Panc1 (cell line): Measurements from ENCODE around the gene PLEKHA7.

Source experiments
- POLR2AphosphoS5 ChIP-seq: IDR thresholded peaks from 2 replicates; pipeline ENCODE4 v1.6.1; 2012; ENCODE audit warnings: mild to moderate bottlenecking, low read depth, low read length, moderate library complexity
- SIN3A ChIP-seq: IDR thresholded peaks from 2 replicates; pipeline ENCODE4 v1.6.1; 2012; ENCODE audit warnings: low read depth, mild to moderate bottlenecking, low read length, moderate library complexity, borderline replicate concordance; ENCODE audit not compliant: insufficient read depth
- TCF7L2 ChIP-seq: IDR thresholded peaks from 2 replicates; pipeline ENCODE4 v1.6.1; 2011; ENCODE audit warnings: mild to moderate bottlenecking, low read depth, low read length, inconsistent platforms
- TF ChIP-seq, protein P1 (sequence below): fragments of 450-650 bp; IDR thresholded peaks from 2 replicates; pipeline ENCODE4 v1.5.1; 2017; ENCODE audit warnings: mild to moderate bottlenecking
- TF ChIP-seq, protein P2 (sequence below), 2 experiments: IDR thresholded peaks; 2 replicates each; pipeline ENCODE4 v1.6.1; 2011 to 2012; ENCODE audit warnings: low read depth in 2 of 2, control low read depth in 1 of 2, low read length in 1 of 2, mild to moderate bottlenecking in 1 of 2, moderate library complexity in 1 of 2; ENCODE audit not compliant: insufficient read depth in 1 of 2

DNA sequence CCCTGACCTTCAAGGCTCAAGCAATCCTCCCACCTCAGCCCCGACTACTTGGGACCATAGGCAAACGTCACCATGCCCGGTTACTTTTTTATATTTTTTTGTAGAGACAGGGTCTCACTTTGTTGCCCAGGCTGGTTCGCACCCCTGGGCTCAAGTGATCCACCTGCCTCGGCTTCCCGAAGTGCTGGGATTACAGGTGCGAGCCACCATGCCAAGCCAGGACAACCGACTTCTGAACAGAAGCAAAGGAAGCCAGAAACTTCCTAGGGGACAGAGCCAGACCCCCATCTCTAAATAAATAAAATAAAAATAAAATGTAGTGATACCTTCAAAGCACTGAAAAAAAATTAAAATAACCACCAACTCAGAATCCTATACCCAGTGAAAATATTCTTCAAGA is 249.3 kb downstream of the PLEKHA7 start:
- TF ChIP-seq SIN3A (no peak), POLR2AphosphoS5 (no peak), TCF7L2 (no peak)
- TF ChIP-seq, protein P1, sequence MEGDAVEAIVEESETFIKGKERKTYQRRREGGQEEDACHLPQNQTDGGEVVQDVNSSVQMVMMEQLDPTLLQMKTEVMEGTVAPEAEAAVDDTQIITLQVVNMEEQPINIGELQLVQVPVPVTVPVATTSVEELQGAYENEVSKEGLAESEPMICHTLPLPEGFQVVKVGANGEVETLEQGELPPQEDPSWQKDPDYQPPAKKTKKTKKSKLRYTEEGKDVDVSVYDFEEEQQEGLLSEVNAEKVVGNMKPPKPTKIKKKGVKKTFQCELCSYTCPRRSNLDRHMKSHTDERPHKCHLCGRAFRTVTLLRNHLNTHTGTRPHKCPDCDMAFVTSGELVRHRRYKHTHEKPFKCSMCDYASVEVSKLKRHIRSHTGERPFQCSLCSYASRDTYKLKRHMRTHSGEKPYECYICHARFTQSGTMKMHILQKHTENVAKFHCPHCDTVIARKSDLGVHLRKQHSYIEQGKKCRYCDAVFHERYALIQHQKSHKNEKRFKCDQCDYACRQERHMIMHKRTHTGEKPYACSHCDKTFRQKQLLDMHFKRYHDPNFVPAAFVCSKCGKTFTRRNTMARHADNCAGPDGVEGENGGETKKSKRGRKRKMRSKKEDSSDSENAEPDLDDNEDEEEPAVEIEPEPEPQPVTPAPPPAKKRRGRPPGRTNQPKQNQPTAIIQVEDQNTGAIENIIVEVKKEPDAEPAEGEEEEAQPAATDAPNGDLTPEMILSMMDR, result no peak
- TF ChIP-seq, protein P2, sequence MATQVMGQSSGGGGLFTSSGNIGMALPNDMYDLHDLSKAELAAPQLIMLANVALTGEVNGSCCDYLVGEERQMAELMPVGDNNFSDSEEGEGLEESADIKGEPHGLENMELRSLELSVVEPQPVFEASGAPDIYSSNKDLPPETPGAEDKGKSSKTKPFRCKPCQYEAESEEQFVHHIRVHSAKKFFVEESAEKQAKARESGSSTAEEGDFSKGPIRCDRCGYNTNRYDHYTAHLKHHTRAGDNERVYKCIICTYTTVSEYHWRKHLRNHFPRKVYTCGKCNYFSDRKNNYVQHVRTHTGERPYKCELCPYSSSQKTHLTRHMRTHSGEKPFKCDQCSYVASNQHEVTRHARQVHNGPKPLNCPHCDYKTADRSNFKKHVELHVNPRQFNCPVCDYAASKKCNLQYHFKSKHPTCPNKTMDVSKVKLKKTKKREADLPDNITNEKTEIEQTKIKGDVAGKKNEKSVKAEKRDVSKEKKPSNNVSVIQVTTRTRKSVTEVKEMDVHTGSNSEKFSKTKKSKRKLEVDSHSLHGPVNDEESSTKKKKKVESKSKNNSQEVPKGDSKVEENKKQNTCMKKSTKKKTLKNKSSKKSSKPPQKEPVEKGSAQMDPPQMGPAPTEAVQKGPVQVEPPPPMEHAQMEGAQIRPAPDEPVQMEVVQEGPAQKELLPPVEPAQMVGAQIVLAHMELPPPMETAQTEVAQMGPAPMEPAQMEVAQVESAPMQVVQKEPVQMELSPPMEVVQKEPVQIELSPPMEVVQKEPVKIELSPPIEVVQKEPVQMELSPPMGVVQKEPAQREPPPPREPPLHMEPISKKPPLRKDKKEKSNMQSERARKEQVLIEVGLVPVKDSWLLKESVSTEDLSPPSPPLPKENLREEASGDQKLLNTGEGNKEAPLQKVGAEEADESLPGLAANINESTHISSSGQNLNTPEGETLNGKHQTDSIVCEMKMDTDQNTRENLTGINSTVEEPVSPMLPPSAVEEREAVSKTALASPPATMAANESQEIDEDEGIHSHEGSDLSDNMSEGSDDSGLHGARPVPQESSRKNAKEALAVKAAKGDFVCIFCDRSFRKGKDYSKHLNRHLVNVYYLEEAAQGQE (IDR thresholded peaks at IDR 0.05; ENCODE audit: insufficient read depth in 1 of 2, low read depth in 2 of 2, low read length in 1 of 2), result no peak
